EH (cell line): Measurements from ENCODE around the gene NRXN3.

Experiments used
- DNase-seq: peaks from one replicate; pipeline ENCODE4 v3.0.0-alpha.2; 2015; ENCODE audit warnings: low read depth

Gene NRXN3

GRCh38 chr14:78319887-78320635, 149.9 kb downstream of the NRXN3 start:
- no peak for DNase-seq

- no peak for DNase-seq
Measured at GRCh38 chr14:78324353-78324752, 154.2 kb downstream of the NRXN3 start.

- DNase-seq, result no peak
Measured at GRCh38 chr14:78325911-78326310, 155.7 kb downstream of the NRXN3 start.

GRCh38 chr14:78327426-78328221, 157.5 kb downstream of the NRXN3 start:
- DNase-seq, result no peak

GRCh38 chr14:78329371-78329770, 159.2 kb downstream of the NRXN3 start:
- no peak for DNase-seq

GRCh38 chr14:78335531-78335930, 165.4 kb downstream of the NRXN3 start:
- DNase-seq, result no peak

GRCh38 chr14:78340250-78340649, 170.1 kb downstream of the NRXN3 start:
- DNase-seq, result no peak

GRCh38 chr14:78341827-78342389, 171.7 kb downstream of the NRXN3 start:
- DNase-seq, result no peak

- no peak for DNase-seq
Measured at GRCh38 chr14:78342879-78343278, 172.7 kb downstream of the NRXN3 start.

- no peak for DNase-seq
Measured at GRCh38 chr14:78344290-78344689, 174.1 kb downstream of the NRXN3 start.

GRCh38 chr14:78345131-78345744, 175.1 kb downstream of the NRXN3 start:
- DNase-seq, result no peak

GRCh38 chr14:78346747-78347146, 176.6 kb downstream of the NRXN3 start:
- DNase-seq, result no peak

- no peak for DNase-seq
Measured at GRCh38 chr14:78355109-78355508, 184.9 kb downstream of the NRXN3 start.

- DNase-seq, result no peak
Measured at GRCh38 chr14:78356391-78356790, 186.2 kb downstream of the NRXN3 start.

GRCh38 chr14:78358591-78358990, 188.4 kb downstream of the NRXN3 start:
- DNase-seq, result no peak

- no peak for DNase-seq
Measured at GRCh38 chr14:78359581-78359980, 189.4 kb downstream of the NRXN3 start.

- no peak for DNase-seq
Measured at GRCh38 chr14:78363008-78363407, 192.8 kb downstream of the NRXN3 start.

GRCh38 chr14:78367355-78367754, 197.2 kb downstream of the NRXN3 start:
- no peak for DNase-seq

GRCh38 chr14:78383060-78383459, 212.9 kb downstream of the NRXN3 start:
- no peak for DNase-seq

- DNase-seq, result no peak
Measured at GRCh38 chr14:78398216-78398615, 228.0 kb downstream of the NRXN3 start.

GRCh38 chr14:78399316-78399889, 229.2 kb downstream of the NRXN3 start:
- DNase-seq, result peak; percentile 3

GRCh38 chr14:78401866-78402265, 231.7 kb downstream of the NRXN3 start:
- DNase-seq, result no peak
